Activated CD4-positive, CD25-positive, alpha-beta regulatory T cell treated with anti-CD3 and anti-CD28 coated beads, Interleukin-2, amount 50 U/mL, for 16 hours (primary cell): ENCODE data around the gene MTHFR.
"Not testable (repeated sequence)": the region's sequence is repeated elsewhere in the genome, so short reads cannot be mapped to it uniquely, and the experiment has no call there.

Source experiments
- DNase-seq: peaks from one replicate; pipeline ENCODE4 v3.0.0-alpha.2; 2020; ENCODE audit warnings: low read depth, low spot score

MTHFR gene

DNA sequence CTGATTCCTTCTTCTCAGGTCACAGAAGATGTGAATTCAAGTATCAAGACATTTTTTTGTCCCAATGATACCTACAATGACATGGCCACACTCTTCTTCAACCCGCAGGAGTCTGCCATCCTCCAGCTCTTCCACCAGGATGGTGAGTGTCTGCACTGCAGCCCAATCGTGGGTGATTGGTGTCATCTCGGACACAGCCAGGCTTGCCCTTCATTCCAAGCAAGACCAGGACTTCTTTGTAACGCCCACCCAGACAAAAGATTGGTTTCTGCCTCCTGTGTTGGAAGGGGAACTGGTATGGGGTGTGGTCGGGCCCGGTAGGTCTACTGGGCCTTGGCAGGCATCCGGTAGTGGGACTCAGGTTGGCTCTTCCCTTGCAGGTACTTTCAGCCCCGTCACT is 27.7 kb upstream of the MTHFR start:
- no peak for DNase-seq

DNA sequence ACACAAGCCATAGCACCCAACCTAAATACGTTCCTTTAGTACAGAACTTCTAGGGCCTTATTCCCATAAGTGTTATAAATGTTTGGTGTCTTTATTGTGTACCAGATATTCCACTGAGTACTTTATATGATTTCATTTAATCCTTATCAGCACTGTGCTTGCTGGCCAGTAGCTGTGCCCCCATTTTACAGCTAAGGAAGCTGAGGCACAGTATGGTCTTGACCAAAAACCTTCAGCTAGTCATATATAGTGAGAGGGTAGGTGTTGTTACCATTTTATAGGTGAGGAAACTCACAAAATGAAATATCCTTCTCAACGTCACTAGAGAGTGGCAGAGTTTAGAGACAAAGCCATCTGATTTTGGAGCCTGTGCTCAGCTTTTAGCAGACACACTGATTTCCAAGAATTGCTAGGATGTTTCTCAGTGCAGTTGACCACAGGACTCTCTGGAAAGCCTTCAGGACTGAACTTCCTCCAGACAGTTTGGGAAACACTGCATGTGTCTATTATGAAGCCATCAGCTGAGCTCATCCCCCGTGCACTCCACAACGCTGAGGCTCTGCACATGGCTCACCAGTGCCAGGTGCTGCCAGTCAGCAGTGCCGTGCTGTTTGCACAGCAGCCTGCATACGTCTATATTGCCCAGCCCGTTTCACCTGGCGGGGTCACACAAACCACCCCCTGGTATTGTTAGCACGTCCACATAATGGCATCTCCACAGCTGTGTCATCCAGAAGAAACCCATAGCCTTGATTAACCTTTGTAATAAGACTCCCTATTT is 26.4 kb upstream of the MTHFR start:
- DNase-seq, result no peak

DNA sequence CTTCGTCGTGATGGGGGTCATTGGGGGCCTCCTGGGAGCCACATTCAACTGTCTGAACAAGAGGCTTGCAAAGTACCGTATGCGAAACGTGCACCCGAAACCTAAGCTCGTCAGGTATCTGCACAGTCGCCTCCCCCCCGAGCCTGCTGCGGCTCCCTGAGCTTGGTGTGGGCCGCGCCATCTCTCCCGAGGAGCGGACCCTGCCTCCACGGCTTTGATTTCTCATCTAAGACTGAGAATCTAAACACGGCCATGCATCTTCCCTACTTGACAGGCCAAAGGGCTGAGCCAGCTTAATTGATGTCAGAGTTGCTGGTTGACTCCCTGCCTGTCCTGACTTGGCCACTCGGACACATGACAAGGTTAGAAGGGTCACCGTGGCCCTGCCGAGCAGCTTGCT is 22.7 kb upstream of the MTHFR start:
- no peak for DNase-seq

DNA sequence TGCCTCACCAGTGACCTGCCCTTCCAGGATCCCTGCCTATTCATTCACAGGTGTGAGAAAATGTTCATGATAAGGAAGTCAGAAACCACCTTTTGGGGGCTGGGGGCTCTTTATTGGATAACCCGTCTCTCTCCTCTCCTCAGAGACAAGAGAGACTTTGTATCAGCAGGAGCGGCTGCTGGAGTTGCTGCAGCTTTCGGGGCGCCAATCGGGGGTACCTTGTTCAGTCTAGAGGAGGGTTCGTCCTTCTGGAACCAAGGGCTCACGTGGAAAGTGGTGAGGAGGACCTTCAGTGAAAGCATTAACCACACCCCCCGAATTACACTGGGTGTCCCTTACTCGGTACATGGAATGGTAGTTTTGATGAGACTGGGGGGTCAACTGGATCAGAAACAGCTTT is 21.2 kb upstream of the MTHFR start:
- DNase-seq, result no peak

DNA sequence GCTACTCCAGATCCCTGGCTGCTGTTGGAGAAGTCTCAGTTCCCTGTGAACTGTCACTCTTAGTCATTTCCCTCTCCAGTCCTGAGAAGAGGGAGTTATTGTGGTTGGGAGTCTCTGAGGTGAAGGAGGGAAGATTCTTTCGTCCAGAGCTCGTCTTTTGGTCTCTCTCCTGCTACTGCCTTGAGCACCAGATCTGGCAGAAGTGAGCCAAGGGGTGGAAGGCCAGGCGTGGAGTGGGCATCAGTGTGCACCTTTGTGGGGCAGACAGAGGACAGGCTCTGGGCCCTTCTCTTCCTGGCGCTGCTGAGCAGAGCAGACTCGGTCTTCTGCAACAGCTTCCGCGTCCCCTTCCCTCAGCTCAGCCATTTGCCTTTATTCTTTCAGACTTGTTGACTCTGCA is 19.4 kb upstream of the MTHFR start:
- no peak for DNase-seq

DNA sequence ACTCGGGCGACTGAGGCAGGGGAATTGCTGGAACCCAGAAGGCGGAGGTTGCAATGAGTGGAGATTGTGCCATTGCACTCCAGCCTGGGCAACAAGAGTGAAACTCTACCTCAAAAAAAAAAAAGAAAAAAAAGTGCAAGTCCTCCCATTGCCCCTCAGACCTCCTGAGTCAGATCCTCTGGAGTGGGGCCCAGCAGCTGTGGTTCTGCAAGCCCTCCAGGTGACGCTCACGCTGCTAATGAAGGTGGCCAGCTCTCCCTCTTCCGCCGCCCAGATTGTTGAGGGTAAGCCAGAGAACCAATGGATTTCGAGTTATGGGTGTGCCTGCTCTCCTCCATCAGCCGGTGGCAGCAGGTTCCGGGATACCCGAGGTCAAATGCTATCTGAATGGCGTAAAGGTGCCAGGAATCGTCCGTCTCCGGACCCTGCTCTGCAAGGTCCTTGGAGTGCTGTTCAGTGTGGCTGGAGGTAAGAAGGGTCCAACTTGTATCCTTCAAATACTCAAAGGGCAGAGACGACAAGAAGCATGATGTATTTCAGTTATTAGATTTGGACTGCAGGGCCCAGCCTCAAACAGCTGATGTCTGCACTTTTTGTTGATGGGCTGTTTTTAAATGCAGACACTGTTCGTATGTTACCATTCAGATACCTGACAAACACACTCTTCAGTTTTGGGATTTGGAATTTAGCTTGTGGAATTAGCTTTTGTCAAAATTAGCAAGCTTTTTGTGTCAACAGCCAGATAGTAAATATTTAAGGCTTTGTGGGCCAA is 17.8 kb upstream of the MTHFR start:
- no peak for DNase-seq

DNA sequence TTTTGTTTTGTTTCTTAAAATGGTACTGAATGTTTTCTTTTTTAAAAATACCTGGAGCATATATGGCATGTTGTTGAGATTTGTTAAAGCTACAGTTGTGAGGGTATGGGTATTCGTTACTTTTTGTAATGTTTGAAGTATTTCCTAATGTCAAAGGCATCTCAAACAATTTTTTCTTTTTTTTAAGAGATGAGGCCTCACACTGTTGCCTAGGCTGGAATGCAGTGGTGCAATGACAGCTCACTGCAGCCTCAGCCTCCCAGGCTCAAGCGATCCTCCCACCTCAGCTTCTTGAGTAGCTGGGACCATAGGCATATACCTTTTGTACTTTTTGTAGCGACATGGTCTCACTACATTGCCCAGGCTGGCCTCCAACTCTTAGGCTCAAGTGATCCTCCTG is 16.3 kb upstream of the MTHFR start:
- no peak for DNase-seq

DNA sequence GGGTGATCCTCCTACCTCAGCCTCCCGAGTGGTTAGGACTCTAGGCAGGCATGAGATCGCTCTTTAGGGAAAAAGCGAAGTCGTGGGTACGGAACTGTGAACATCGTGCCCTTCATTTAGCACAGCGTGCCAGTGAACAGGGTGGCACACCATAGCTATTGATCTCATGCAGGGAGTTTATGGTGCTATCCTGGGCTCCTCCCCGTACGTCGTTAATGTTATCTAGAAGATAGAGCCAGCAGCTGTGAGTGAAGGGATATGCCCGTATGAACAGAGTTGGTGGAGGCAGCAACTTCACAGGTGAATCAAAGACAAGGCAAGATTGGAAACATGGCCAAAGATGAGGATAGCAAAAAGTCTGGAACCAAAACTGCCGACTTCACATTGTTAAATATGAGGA is 11.4 kb upstream of the MTHFR start:
- DNase-seq, result no peak

DNA sequence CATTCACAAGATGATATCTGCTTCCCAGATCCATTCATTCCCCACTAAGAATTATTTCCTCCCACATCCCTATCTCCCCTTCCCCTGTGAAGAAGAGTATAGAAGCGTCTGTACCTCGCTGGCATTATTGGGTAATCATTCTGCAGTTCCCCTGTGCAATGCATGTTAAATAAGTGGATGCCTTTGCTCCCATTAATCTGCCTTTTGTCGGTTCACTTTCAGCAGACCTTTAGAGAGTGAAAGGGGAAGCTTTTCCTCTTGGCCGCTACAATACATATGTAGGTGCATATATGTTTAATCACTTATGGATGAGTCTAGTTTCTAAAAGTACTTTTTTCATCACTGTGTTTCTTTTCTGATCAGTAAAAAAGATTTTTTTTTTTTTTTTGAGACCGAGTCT is 7.3 kb upstream of the MTHFR start:
- no peak for DNase-seq

DNA sequence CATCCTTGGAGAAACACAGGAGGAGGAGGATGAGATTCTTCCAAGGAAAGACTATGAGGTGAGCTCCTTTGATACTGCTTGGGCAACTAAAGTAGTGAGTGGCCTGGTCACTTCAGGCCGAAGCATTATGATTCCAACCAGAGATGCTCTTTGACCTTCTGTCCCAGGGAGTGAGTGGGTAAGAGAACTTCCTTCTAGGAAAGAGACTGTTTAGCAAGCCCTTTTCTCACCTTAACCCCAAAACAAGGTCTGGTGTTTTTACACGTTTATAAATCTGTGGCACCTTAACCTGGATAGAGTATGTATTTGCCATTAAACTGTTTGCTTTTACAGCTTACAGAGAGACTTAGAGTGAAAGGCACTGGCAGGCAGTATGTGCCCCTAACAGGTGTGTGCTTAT is 1.4 kb upstream of the MTHFR start:
- DNase-seq, result no peak

DNA sequence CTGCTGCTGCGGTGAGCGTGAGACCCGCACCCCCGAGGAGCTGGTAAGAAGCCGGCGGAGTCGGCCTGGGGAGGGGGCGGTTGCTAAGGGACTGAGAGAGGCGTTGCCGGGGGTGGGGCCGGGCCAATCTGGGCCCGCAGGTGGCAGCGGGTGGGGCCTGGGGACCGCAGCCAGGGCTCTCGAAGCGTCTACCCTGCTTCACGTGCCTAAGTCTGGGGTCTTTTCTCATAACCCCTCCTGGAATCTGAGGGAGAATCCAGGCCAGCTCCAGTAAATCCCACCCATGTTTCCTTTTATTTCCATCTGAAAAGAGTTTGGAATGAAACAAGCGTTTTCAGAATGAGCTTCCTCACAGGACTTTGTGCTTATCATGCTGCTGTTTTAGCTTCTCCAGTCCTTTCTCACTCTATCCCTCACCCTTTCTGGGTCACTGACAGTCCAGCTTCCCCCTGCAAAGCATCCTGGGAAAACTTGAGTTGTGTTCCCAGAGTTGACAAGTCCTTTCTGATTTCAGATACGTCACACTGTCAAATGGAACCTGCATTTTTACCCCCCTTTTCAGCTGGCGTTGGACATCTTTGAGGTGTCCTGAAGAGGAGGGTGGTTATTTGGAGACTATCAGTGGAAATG is 658 bp upstream of the MTHFR start:
- no peak for DNase-seq

DNA sequence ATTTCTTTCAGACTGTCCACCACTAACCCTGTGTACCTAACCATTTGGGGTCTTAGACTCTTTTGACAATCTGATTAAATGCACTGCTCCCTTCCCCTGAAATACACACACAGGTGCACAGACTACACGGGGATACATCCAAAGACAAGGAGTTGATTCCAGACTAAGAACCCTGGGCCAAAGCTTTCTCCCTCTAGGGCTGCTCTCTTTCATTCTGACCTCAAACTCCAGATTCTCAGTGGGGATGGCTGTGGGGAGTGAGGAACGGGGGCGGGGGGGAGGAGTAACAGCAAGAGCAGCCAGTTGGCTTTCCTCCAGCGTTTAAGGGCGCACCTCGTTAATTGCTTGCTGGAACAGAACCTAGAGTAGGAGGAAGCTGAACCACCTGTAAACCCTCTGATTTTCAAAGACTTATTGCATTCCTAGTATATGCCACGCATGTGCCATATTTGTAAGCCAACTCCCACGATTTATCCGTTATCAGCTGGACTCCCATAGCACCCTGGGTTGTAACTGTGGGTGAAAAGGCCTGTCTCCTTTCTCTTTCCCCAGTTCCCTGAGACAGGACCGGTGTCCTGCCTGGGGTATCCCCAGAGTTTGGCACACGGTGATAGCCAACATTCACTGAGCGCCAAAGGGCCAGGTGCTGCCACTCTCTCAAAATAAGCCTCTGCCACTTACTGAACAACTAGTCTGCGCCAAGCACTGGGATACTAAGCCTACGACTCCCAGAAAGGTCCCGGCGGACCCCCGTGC is 920 bp downstream of the MTHFR start:
- no peak for DNase-seq

DNA sequence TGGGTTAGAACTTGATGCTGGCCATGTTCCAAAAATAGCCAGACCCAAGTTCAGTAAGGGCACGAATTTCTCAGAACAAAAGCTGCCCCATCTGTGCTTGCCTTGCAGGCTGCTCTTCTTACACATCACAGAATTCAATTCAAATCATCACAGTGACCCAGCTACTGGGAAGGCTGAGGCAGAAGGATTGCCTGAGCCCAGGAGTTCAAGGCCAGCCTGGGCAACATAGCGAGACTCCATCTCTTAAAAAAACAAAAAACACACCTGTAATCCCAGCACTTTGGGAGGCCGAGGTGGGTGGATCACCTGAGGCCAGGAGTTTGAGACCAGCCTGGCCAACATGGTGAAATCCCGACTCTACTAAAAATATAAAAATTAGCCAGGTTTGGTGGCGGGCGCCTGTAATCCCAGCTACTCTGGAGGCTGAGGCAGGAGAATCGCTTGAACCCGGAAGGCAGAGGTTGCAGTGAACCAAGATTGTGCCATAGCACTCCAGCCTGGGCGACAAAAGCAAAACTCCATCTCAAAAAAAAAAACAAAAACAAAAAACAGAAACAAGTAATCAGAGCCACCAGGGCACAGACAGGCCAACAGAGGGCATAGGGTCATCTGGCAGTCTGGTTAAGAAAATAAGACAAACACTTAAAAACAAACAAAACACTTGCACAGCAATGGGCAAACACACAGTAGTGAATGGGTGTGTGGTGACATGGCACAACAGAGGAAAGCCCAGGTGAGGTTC is 1.7 kb downstream of the MTHFR start:
- DNase-seq, result not testable (repeated sequence)

DNA sequence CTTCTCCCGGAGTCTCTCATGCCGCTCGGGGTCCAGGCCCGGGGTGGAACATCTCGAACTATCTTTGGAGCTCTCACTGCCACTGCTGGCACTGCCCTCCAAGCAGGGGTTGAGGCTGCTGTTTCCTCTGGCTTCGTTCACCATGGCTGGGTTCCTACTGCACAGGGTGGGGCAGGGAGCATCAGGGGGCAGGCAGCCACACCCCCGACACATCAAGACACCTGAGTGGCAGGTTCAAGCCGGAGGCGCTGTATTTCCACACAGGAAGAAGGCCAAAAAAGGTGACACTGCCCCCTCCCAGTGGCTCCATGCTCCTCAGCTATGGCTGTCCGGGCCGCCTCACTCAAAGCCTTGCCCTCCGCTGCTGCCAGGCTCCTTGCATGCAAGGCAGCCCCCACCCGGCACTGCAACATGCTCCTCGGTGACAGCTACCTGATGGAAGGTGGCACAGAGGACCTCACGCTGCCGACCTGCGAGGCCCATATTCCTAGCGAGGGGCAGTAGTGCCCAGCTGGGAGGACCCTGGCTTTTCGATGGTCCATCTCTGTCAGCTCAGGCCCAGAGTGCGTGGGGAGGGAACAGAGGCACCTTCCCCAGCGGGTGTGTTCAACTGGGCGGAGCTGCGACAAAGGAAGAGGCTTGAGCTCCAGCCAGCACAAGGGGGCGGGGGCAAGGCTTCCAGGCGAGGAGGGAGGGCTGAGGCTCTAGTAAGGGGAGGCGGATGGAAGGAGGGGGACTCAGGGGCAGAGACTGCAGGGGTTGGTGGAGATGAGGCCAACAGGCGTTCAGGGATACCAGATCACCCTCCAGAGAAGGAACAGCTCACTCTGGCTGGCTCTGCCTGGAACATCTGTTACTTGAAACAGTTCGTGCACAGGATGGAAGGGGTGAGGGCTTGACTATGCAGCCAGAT is 2.5 kb downstream of the MTHFR start:
- peak; percentile 35 for DNase-seq

DNA sequence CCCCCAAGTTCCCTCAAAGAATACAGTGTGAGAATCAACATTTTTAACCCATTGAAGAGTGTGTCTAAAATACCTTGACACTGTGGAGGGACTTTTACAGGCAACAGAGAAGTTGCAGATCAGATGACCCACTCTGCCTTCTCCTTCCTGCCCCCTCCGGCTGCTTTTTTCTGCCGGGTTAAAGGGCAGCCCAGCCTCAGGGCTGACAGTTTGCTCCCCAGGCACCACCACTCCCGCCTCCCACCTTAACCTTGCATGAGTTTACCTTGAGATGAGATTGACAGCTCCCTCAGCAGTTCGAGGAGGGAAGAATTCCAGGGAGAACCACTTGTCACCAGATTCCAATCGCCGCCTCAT is 3.2 kb downstream of the MTHFR start:
- DNase-seq, result no peak

DNA sequence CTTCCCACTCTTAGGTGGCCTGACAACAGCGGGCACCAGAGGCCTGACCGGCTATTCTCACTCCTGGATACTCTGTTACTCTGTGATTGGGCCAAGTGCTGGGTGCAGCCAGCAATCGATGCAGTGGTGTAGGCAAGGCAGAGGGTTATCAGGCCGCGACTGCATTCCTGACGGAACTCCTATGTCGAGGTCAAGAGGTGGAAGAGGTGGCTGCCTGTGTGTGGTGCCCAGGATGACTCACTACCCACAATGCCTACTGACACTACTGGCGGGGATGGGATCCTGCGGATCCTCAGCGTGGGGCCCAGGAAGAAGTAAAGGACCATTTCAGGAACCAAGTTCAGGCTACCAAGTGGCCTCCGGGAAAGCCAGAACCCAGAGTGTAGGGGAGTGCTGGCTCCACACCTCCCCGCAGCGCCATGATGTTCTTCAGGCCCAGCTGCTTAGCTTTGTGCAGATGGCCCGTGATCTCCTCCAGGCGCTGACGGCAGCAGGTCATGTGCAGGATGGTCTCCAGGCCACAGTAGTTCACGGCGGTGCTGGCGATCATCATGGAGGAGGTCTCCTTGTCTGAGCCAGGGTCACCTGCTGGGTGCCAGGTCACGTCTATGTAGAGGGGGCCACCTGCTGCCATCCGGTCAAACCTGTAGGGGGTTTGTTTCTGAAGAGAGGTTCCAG is 4.9 kb downstream of the MTHFR start:
- DNase-seq, result no peak

DNA sequence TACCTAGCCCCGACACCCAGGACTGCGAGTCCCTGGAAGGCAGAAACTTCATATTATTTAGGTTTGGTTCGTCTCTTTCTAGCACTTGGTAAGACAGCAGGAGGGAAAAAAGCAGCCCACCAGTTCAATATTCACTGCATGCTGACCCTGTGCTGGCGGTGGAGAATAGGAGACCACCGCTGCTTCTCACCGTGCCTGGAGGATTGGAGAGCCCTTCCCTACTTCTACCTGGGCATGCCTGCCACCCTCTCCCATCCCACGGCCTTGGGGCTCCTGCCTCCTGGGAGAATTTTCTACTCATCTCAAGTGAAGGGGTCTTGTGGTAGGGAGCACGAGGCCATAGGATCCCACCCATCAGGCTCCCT is 5.4 kb downstream of the MTHFR start:
- DNase-seq, result no peak

DNA sequence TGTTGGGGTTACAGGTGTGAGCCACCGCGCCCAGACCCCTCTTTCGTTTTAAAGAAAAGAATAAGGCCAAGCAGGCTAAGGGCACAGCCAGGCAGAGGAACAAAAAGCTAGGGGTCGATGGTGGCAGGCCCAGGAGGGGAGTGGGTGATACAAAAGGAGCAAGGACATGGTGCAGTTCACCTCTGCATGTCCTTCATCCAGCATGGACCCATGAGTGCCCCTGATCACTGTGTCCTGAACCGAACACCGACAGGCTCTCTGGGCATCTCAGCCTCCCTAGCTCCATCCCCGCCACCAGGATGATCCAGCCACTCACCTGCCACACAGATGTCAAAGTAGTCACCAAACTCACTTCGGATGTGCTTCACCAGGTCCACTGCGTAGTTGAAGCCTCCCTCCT is 5.9 kb downstream of the MTHFR start:
- no peak for DNase-seq

DNA sequence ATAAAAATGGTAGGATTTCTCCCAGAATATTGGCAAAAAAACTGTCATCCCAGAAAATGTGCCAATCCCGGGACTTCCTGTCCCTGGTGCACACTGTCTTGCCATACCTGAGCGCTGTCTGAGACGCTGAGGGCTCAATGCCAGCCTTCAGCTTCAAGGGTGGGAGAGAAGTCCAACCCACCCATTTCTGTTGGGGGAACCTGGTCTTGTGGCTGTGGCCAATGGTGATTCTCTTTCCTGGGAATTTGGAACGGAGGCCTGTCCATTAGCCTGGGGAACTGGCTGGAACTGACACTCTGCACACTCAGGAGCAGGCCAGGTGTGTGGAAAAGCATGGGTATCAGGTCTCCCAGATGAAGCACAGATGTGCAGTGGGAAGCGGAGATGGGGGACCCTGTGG is 6.7 kb downstream of the MTHFR start:
- DNase-seq, result no peak
